ENCODE results near the gene HIVEP1. TPM values are rescaled to one million over a fixed set of nuclear protein-coding genes. Genes with fewer than 3 reads are reported as not detected.
"Not testable (repeated sequence)": the region's sequence is repeated elsewhere in the genome, so short reads cannot be mapped to it uniquely, and the experiment has no call there.

Gene HIVEP1
- total RNA-seq, 3 donors from 2014 or later = 24.8 to 41.3 (median 27.2) TPM

DNA sequence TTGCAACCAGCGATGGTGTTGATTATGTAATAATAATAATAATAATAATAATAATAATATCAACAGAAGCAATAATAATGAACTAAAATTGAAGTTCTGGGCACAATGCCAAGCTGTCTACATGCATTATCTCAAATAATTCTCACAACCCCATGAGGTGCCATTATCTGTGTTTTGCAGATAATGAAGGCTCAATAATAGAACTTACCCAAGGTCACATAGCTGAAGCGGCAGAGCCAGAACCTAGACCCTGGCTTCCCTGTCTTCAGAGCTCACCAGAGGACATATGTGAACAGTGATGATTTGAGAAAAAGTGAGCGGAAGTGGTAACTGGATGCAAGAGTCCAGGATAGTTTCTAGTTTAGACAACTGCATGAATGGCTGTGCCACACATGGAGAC lies 91.0 kb downstream of the HIVEP1 start:
- intact Hi-C loops (cut with DNase I; ENCODE audit: low total_unique reads) = no loop called here
- H3K9me3 ChIP-seq = no peaks in the 10 kb centered on the region
- no peak overlapping the region for H3K27ac ChIP-seq
- H3K4me1 ChIP-seq = no peaks in the 10 kb centered on the region
- no peaks in the 10 kb centered on the region for H3K36me3 ChIP-seq
- no peak for DNase-seq (ENCODE audit: low spot score in 2 of 2)
- no peak overlapping the region for H3K4me3 ChIP-seq
- H3K27me3 ChIP-seq = no peaks in the 10 kb centered on the region
- TF ChIP-seq, protein P1, sequence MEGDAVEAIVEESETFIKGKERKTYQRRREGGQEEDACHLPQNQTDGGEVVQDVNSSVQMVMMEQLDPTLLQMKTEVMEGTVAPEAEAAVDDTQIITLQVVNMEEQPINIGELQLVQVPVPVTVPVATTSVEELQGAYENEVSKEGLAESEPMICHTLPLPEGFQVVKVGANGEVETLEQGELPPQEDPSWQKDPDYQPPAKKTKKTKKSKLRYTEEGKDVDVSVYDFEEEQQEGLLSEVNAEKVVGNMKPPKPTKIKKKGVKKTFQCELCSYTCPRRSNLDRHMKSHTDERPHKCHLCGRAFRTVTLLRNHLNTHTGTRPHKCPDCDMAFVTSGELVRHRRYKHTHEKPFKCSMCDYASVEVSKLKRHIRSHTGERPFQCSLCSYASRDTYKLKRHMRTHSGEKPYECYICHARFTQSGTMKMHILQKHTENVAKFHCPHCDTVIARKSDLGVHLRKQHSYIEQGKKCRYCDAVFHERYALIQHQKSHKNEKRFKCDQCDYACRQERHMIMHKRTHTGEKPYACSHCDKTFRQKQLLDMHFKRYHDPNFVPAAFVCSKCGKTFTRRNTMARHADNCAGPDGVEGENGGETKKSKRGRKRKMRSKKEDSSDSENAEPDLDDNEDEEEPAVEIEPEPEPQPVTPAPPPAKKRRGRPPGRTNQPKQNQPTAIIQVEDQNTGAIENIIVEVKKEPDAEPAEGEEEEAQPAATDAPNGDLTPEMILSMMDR (IDR thresholded peaks at IDR 0.05) = no peak
- TF ChIP-seq POLR2A (IDR thresholded peaks at IDR 0.05) = no peak
- no peak for TF ChIP-seq POLR2AphosphoS5 (IDR thresholded peaks at IDR 0.05)

GRCh38 chr6:12105271-12105670 lies 93.2 kb downstream of the HIVEP1 start:
- Histone ChIP-seq H3K4me3 (no peak overlapping the region), H3K4me1 (no peaks in the 10 kb centered on the region), H3K9me3 (no peaks in the 10 kb centered on the region), H3K27ac (no peak overlapping the region), H3K27me3 (no peaks in the 10 kb centered on the region), H3K36me3 (no peaks in the 10 kb centered on the region)
- intact Hi-C loops (cut with DNase I; ENCODE audit: low total_unique reads) = no loop called here
- no peak for DNase-seq (ENCODE audit: low spot score in 2 of 2)
- TF ChIP-seq, protein P1 (IDR thresholded peaks at IDR 0.05) = no peak
- TF ChIP-seq POLR2AphosphoS5 (IDR thresholded peaks at IDR 0.05) (no peak), POLR2A (IDR thresholded peaks at IDR 0.05) (no peak)

DNA sequence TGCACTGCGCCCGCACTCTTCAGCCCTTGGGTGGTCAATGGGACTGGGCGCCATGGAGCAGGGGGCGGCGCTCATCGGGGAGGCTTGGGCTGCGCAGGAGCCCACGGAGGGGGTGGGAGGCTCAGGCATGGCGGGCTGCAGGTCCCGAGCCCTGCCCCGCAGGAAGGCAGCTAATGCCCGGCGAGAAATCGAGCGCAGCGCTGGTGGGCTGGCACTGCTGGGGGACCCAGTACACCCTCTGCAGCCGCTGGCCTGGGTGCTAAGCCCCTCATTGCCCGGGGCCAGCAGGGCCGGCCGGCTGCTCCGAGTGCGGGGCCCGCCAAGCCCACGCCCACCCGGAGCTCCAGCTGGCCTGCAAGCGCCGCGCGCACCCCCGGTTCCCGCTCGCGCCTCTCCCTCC lies 96.3 kb downstream of the HIVEP1 start:
- H3K9me3 ChIP-seq; DNase-seq (ENCODE audit: low spot score in 2 of 2); intact Hi-C loops (cut with DNase I; ENCODE audit: low total_unique reads); H3K27ac ChIP-seq; H3K4me3 ChIP-seq; H3K36me3 ChIP-seq; H3K4me1 ChIP-seq; H3K27me3 ChIP-seq: not testable (repeated sequence)

DNA sequence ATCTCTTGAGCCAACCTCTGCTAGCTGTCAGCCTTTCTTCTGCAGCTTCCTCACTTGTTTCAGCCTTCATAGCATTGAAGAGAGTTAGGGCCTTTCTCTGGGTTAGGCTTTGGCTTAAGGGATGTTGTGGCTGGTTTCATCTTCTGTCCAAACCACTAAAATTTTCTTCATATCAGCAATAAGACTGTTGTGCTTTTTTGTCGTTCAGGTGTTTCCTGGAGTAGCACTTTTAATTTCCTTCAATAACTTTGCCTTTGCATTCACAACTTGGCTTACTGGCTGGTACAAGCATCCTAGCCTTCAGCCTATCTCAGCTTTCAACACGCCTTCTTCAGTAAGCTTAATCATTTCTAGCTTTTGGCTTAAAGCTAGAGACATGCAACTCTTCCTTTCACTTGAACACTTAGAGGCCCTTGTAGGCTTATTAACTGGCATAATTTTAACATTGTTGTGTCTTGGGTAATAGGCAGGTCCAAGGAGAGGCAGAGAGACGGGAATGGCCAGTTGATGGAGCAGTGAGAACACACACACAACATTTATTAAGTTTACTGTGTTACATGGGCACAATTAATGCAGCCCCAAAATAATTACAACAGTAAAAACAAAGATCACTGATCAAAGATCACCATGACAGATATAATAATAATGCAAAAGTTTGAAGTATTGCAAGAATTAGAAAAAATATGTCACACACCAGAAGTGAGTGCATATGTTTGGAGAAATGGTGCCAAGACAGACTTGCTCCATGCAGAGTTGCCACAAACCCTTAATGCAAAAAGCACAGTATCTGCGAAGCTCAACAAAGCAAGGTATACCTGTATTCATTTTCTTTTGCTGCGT lies 98.6 kb downstream of the HIVEP1 start:
- intact Hi-C loops (cut with DNase I; ENCODE audit: low total_unique reads) = no loop called here
- Histone ChIP-seq H3K9me3 (no peaks in the 10 kb centered on the region), H3K36me3 (no peaks in the 10 kb centered on the region), H3K4me1 (no peaks in the 10 kb centered on the region), H3K27ac (no peak overlapping the region), H3K4me3 (no peak overlapping the region), H3K27me3 (no peaks in the 10 kb centered on the region)
- TF ChIP-seq POLR2A (IDR thresholded peaks at IDR 0.05) (no peak), POLR2AphosphoS5 (IDR thresholded peaks at IDR 0.05) (no peak)
- TF ChIP-seq, protein P1 (IDR thresholded peaks at IDR 0.05) = no peak
- no peak for DNase-seq (ENCODE audit: low spot score in 2 of 2)

DNA sequence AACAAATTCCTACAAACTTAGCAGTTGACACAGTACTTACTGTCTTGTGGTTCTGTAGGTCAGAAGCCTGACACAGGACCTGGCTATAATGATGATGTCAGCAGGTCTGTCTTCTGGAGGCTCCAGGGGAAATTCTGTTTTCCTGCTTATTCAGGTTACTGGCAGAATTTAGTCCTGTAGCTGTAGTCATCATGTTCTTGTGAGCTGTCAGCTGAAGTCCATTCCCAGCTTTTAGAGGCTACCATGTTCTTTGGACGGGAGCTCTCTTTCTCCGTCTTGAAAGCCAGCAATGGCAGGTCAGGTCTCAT lies 99.2 kb downstream of the HIVEP1 start:
- intact Hi-C loops (cut with DNase I; ENCODE audit: low total_unique reads) = no loop called here
- H3K9me3 ChIP-seq = peaks cover 0 to 2% of the 10 kb centered on the region in 2 donors
- DNase-seq (ENCODE audit: low spot score in 2 of 2) = no peak
- H3K27ac ChIP-seq = no peak overlapping the region
- TF ChIP-seq POLR2AphosphoS5 (IDR thresholded peaks at IDR 0.05) = no peak
- no peak for TF ChIP-seq POLR2A (IDR thresholded peaks at IDR 0.05)
- TF ChIP-seq, protein P1 (IDR thresholded peaks at IDR 0.05) = no peak
- H3K4me3 ChIP-seq = no peak overlapping the region
- H3K27me3 ChIP-seq = no peaks in the 10 kb centered on the region
- no peaks in the 10 kb centered on the region for H3K4me1 ChIP-seq
- no peaks in the 10 kb centered on the region for H3K36me3 ChIP-seq
